Gastrocnemius medialis (tissue), 4 donors: ENCODE results near the gene SNX14.

Experiments used
- POLR2A ChIP-seq, 2 donors: fragments of 450-650 bp; IDR thresholded peaks; one replicate each; pipeline ENCODE4 v1.6.1; 2017; ENCODE audit warnings: antibody characterized with exemption in 2 of 2, mild to moderate bottlenecking in 2 of 2, moderate library complexity in 2 of 2
- TF ChIP-seq, protein P1 (sequence below), 5 experiments: fragments of 450-650 bp in 3 of 5; fragments of 200-600 bp in 2 of 5; sonication (generic) in 2 of 5; IDR thresholded peaks in 4 of 5; conservative IDR thresholded peaks in 1 of 5; 1 replicate in 4 of 5; 2 replicates in 1 of 5; pipeline ENCODE4 v1.5.1; 2016 to 2019; ENCODE audit warnings: antibody characterized with exemption in 5 of 5, mild to moderate bottlenecking in 3 of 5, moderate library complexity in 3 of 5

DNA sequence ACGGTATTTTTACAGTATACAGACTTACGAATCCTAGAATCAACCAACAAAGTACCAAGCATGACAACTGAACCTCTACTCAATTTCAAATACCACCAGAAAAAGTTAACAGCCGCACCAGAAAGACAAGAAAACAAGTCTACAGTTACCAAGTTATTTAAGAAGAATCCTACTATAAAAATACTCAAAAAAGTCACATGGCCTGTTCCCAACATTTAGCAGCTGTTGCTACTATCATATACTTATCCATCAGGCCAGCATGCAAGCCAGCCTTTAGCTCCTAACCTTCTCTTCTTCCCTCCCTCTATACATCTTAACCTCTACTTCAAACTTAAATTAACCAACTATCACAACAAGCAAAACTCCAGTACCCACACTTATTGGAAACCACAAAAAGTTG lies 47.2 kb upstream of the SNX14 start:
- TF ChIP-seq, protein P1, sequence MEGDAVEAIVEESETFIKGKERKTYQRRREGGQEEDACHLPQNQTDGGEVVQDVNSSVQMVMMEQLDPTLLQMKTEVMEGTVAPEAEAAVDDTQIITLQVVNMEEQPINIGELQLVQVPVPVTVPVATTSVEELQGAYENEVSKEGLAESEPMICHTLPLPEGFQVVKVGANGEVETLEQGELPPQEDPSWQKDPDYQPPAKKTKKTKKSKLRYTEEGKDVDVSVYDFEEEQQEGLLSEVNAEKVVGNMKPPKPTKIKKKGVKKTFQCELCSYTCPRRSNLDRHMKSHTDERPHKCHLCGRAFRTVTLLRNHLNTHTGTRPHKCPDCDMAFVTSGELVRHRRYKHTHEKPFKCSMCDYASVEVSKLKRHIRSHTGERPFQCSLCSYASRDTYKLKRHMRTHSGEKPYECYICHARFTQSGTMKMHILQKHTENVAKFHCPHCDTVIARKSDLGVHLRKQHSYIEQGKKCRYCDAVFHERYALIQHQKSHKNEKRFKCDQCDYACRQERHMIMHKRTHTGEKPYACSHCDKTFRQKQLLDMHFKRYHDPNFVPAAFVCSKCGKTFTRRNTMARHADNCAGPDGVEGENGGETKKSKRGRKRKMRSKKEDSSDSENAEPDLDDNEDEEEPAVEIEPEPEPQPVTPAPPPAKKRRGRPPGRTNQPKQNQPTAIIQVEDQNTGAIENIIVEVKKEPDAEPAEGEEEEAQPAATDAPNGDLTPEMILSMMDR (IDR thresholded peaks at IDR 0.05 in 4 of 5, conservative IDR thresholded peaks at IDR 0.05 in 1 of 5) = no peak
- no peak for TF ChIP-seq POLR2A (IDR thresholded peaks at IDR 0.05)
